ENCODE measurements around the gene MKI67. TPM values are rescaled to one million over a fixed set of nuclear protein-coding genes. Genes with fewer than 3 reads are reported as not detected.

Gene MKI67
- polyA plus RNA-seq, 1 donor (not counting 4 experiments of a cell fraction or from before 2014, with no cell fraction given) = 10.4 TPM

DNA sequence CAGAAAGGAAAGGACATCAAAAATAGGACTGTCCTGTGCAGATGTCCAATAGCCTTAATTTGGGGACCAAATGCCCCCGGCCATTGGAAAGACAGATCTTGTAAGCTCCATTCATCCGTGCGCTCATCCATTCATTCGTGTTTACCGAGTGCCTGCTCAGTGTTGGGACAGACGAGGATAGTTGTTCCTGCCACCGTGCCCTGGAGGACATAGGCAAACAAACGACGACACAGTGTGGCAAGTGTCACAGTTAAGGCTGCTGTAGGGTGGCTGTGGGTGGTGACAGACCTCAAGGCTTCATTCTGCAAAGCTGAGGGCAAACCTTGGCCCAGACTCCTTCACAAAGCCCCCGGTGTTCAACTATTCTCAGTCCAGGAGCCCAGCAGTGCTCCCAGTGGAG lies 27.6 kb downstream of the MKI67 start:
- TF ChIP-seq EZH2 (IDR thresholded peaks at IDR 0.05; ENCODE audit: low read length) (no peak), CTCF (optimal IDR thresholded peaks at IDR 0.05 in 1 of 3, IDR thresholded peaks at IDR 0.05 in 1 of 3, conservative IDR thresholded peaks at IDR 0.05 in 1 of 3; ENCODE audit: extremely low read depth in 1 of 3, insufficient read depth in 2 of 3, low read length in 3 of 3) (no peak)
- FAIRE-seq = no peak

DNA sequence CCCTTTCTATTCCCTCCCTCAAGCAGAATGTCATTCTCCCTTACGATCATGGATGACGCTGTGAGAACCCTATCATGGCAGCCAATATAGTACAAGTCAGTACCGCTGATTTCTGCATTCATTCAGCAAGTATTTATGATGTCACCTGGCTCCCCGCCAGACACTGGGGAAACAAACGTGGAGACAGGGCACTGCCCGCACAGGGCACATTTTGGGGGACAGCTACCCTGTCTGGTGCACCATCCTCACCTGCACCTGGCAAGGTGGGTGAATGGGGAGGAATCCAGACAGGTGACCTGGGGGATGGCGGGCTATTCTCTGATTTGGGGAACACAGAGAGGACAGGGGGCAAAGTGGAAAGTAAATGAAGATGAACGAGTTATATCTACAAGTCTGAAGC lies 28.4 kb downstream of the MKI67 start:
- DNase-seq (ENCODE audit: low read depth, low spot score) (no peak), FAIRE-seq (no peak)
- H3K27me3 ChIP-seq (ENCODE audit: control insufficient read depth, extremely low read depth, insufficient read depth, low read length) = no peaks in the 10 kb centered on the region
- H3K9me1 ChIP-seq (ENCODE audit: control insufficient read depth, extremely low read depth, insufficient read depth, low read length) = no peaks in the 10 kb centered on the region
- no peak overlapping the region for H3K4me2 ChIP-seq (ENCODE audit: control insufficient read depth, extremely low read depth, insufficient read depth, low read depth, low read length)
- dilution Hi-C loops (cut with MboI; ENCODE audit: extremely low pct_ligation_motif_present, low sequenced_read_pairs) = no loop called here
- H3K9me3 ChIP-seq (ENCODE audit: control insufficient read depth, low read depth, low read length) = no peaks in the 10 kb centered on the region
- TF ChIP-seq CTCF (optimal IDR thresholded peaks at IDR 0.05 in 1 of 3, IDR thresholded peaks at IDR 0.05 in 1 of 3, conservative IDR thresholded peaks at IDR 0.05 in 1 of 3; ENCODE audit: extremely low read depth in 1 of 3, insufficient read depth in 2 of 3, low read length in 3 of 3) (no peak), EZH2 (IDR thresholded peaks at IDR 0.05; ENCODE audit: low read length) (no peak)
- no peaks in the 10 kb centered on the region for H3K4me1 ChIP-seq (ENCODE audit: control insufficient read depth, extremely low read depth, insufficient read depth, low read length)
- no peak overlapping the region for H3K27ac ChIP-seq (ENCODE audit: control insufficient read depth, insufficient read depth, low read length)
- no peak overlapping the region for H3K9ac ChIP-seq (ENCODE audit: control insufficient read depth, extremely low read depth, insufficient read depth, low read length)
- H3K79me2 ChIP-seq (ENCODE audit: control insufficient read depth, insufficient read depth, low read length) = no peaks in the 10 kb centered on the region
- no peak overlapping the region for H2AFZ ChIP-seq (ENCODE audit: control insufficient read depth, low read length)
- no peak overlapping the region for H3K4me3 ChIP-seq (ENCODE audit: control insufficient read depth in 2 of 3, extremely low read depth in 1 of 3, insufficient read depth in 2 of 3, low read depth in 1 of 3, low read length in 3 of 3)
- peaks cover 0 to 18% of the 10 kb centered on the region in 2 experiments for H3K36me3 ChIP-seq (ENCODE audit: control insufficient read depth in 2 of 2, extremely low read depth in 1 of 2, insufficient read depth in 2 of 2, low read length in 2 of 2)
- H4K20me1 ChIP-seq (ENCODE audit: control insufficient read depth, extremely low read depth, insufficient read depth, low read length) = no peaks in the 10 kb centered on the region

More for the DNA sequence above, 27.6 kb downstream of the MKI67 start:
- Histone ChIP-seq H3K79me2 (ENCODE audit: control insufficient read depth, insufficient read depth, low read length) (no peaks in the 10 kb centered on the region), H3K9ac (ENCODE audit: control insufficient read depth, extremely low read depth, insufficient read depth, low read length) (no peak overlapping the region), H3K4me3 (ENCODE audit: control insufficient read depth in 2 of 3, extremely low read depth in 1 of 3, insufficient read depth in 2 of 3, low read depth in 1 of 3, low read length in 3 of 3) (no peak overlapping the region), H3K4me1 (ENCODE audit: control insufficient read depth, extremely low read depth, insufficient read depth, low read length) (no peaks in the 10 kb centered on the region), H3K9me1 (ENCODE audit: control insufficient read depth, extremely low read depth, insufficient read depth, low read length) (no peaks in the 10 kb centered on the region), H3K4me2 (ENCODE audit: control insufficient read depth, extremely low read depth, insufficient read depth, low read depth, low read length) (no peak overlapping the region), H3K9me3 (ENCODE audit: control insufficient read depth, low read depth, low read length) (no peaks in the 10 kb centered on the region), H2AFZ (ENCODE audit: control insufficient read depth, low read length) (no peak overlapping the region), H4K20me1 (ENCODE audit: control insufficient read depth, extremely low read depth, insufficient read depth, low read length) (no peaks in the 10 kb centered on the region), H3K27ac (ENCODE audit: control insufficient read depth, insufficient read depth, low read length) (no peak overlapping the region), H3K27me3 (ENCODE audit: control insufficient read depth, extremely low read depth, insufficient read depth, low read length) (no peaks in the 10 kb centered on the region), H3K36me3 (ENCODE audit: control insufficient read depth in 2 of 2, extremely low read depth in 1 of 2, insufficient read depth in 2 of 2, low read length in 2 of 2) (peaks cover 0 to 18% of the 10 kb centered on the region in 2 experiments)
- no peak for DNase-seq (ENCODE audit: low read depth, low spot score)
- dilution Hi-C loops (cut with MboI; ENCODE audit: extremely low pct_ligation_motif_present, low sequenced_read_pairs) = no loop called here
